NCI-H524 (cell line): ENCODE measurements around the gene FMO1.
A peak's percentile ranks its signal among the peaks of the same experiment; 100 is the strongest.
"Not testable (repeated sequence)": the region's sequence is repeated elsewhere in the genome, so short reads cannot be mapped to it uniquely, and the experiment has no call there.

Experiments
- DNase-seq, 2 experiments: peaks; one replicate each; lab custom pipeline; 2025; lab: John Stamatoyannopoulos, UW

Gene FMO1

GRCh38 chr1:171248302-171248701 lies at the start of gene FMO1:
FMO1 (plus strand) TSS chr1:171248494; CDS start chr1:171258088, 9,594 bp downstream.
- no peak for DNase-seq

GRCh38 chr1:171204296-171204695 lies 44.0 kb upstream of the FMO1 start:
- DNase-seq, result no peak

- no peak for DNase-seq
Measured at GRCh38 chr1:171206204-171206977, 41.9 kb upstream of the FMO1 start.

- no peak for DNase-seq
Measured at GRCh38 chr1:171206978-171207355, 41.3 kb upstream of the FMO1 start.

- DNase-seq, result no peak
Measured at GRCh38 chr1:171207377-171207776, 40.9 kb upstream of the FMO1 start.

GRCh38 chr1:171210355-171210754 lies 37.9 kb upstream of the FMO1 start:
- DNase-seq, result no peak

GRCh38 chr1:171212607-171213351 lies 35.5 kb upstream of the FMO1 start:
- DNase-seq, result peak in 1 of 2 experiments; percentile 48

- no peak for DNase-seq
Measured at GRCh38 chr1:171213559-171214454, 34.5 kb upstream of the FMO1 start.

GRCh38 chr1:171217658-171218443 lies 30.4 kb upstream of the FMO1 start:
- DNase-seq, result no peak

- DNase-seq, result no peak
Measured at GRCh38 chr1:171218661-171219060, 29.6 kb upstream of the FMO1 start.

- no peak for DNase-seq
Measured at GRCh38 chr1:171219346-171220080, 28.8 kb upstream of the FMO1 start.

GRCh38 chr1:171220081-171220420 lies 28.2 kb upstream of the FMO1 start:
- no peak for DNase-seq

- no peak for DNase-seq
Measured at GRCh38 chr1:171220581-171221054, 27.7 kb upstream of the FMO1 start.

GRCh38 chr1:171221665-171222591 lies 26.4 kb upstream of the FMO1 start:
- DNase-seq, result no peak

- no peak for DNase-seq
Measured at GRCh38 chr1:171222936-171223335, 25.4 kb upstream of the FMO1 start.

- DNase-seq, result not testable (repeated sequence)
Measured at GRCh38 chr1:171224257-171224656, 24.0 kb upstream of the FMO1 start.

- peak; percentile 45 to 73 for DNase-seq
Measured at GRCh38 chr1:171226747-171227370, 21.4 kb upstream of the FMO1 start.

- DNase-seq, result no peak
Measured at GRCh38 chr1:171231326-171231725, 17.0 kb upstream of the FMO1 start.

GRCh38 chr1:171233183-171233582 lies 15.1 kb upstream of the FMO1 start:
- DNase-seq, result no peak
